HG03432 (cell line): ENCODE results near the gene MB.
"Not testable (repeated sequence)": the region's sequence is repeated elsewhere in the genome, so short reads cannot be mapped to it uniquely, and the experiment has no call there.

Experiments
- ATAC-seq: cut with Tn5 transposase; IDR thresholded peaks from one replicate; pipeline ENCODE4 v1.9.1; 2021; ENCODE audit warnings: mild to moderate bottlenecking, moderate library complexity; ENCODE audit not compliant: unreplicated experiment

Gene MB

GRCh38 chr22:35638001-35638400, 20.9 kb upstream of the MB start:
- ATAC-seq: no peak

- ATAC-seq: no peak
Observed at GRCh38 chr22:35637254-35637653, 20.1 kb upstream of the MB start.

- no peak for ATAC-seq
Observed at GRCh38 chr22:35634943-35635540, 17.9 kb upstream of the MB start.

GRCh38 chr22:35634015-35634414, 16.9 kb upstream of the MB start:
- no peak for ATAC-seq

GRCh38 chr22:35633520-35633919, 16.4 kb upstream of the MB start:
- ATAC-seq: no peak

- ATAC-seq: no peak
Observed at GRCh38 chr22:35632935-35633334, 15.8 kb upstream of the MB start.

- ATAC-seq: no peak
Observed at GRCh38 chr22:35631597-35631996, 14.5 kb upstream of the MB start.

GRCh38 chr22:35630891-35631290, 13.8 kb upstream of the MB start:
- ATAC-seq: no peak

GRCh38 chr22:35630387-35630793, 13.3 kb upstream of the MB start:
- no peak for ATAC-seq

- ATAC-seq: no peak
Observed at GRCh38 chr22:35629406-35630216, 12.5 kb upstream of the MB start.

GRCh38 chr22:35628732-35629131, 11.6 kb upstream of the MB start:
- ATAC-seq: no peak

- no peak for ATAC-seq
Observed at GRCh38 chr22:35627267-35628041, 10.3 kb upstream of the MB start.

GRCh38 chr22:35625763-35626432, 8.8 kb upstream of the MB start:
- ATAC-seq: no peak

- no peak for ATAC-seq
Observed at GRCh38 chr22:35624547-35624946, 7.4 kb upstream of the MB start.

GRCh38 chr22:35623885-35624284, 6.8 kb upstream of the MB start:
- not testable (repeated sequence) for ATAC-seq

- no peak for ATAC-seq
Observed at GRCh38 chr22:35622191-35622913, 5.2 kb upstream of the MB start.

GRCh38 chr22:35621451-35621850, 4.3 kb upstream of the MB start:
- ATAC-seq: no peak

GRCh38 chr22:35620624-35621251, 3.6 kb upstream of the MB start:
- no peak for ATAC-seq

GRCh38 chr22:35619336-35620094, 2.4 kb upstream of the MB start:
- no peak for ATAC-seq
